DMS153 treated with DMSO at 0.1 percent for 48 hours (cell line): Measurements from ENCODE around the gene ZC3H8.

ENCODE experiments used
- DNase-seq: peaks from one replicate; lab custom pipeline; 2025; ENCODE audit not compliant: unreplicated experiment; lab: John Stamatoyannopoulos, UW

ZC3H8 gene

GRCh38 chr2:112166806-112167499 lies 87.9 kb downstream of the ZC3H8 start:
- no peak for DNase-seq

DNA sequence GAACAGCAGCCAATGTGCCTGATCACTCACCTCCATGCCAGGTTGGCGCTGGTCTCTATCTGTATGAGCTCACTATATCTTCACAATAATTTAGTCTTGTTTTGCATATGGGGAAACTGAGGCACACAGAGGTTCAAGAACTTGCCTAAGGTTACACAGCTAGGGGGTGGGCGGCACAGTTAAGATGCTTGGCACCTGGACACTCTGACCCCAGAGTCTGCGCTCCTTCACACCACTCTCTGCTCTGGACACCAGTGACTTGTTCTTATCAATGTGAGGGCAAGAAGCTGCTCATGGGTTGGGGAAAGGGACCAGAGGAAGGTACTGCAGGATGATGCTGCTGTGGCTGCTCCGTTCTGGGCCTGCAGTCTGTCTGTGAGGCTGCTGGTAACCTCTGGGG lies 89.5 kb downstream of the ZC3H8 start:
- no peak for DNase-seq

GRCh38 chr2:112164876-112165275 lies 90.0 kb downstream of the ZC3H8 start:
- no peak for DNase-seq

GRCh38 chr2:112163541-112163981 lies 91.3 kb downstream of the ZC3H8 start:
- no peak for DNase-seq

GRCh38 chr2:112162956-112163355 lies 91.9 kb downstream of the ZC3H8 start:
- DNase-seq, result no peak

GRCh38 chr2:112162341-112162740 lies 92.5 kb downstream of the ZC3H8 start:
- DNase-seq, result no peak
